NCI-H524 treated with DMSO at 0.1 percent for 48 hours (cell line): ENCODE results near the gene WBP1L.
"Not testable (repeated sequence)": the region's sequence is repeated elsewhere in the genome, so short reads cannot be mapped to it uniquely, and the experiment has no call there.

Source experiments
- DNase-seq: peaks from one replicate; lab custom pipeline; 2025; lab: John Stamatoyannopoulos, UW

WBP1L gene

GRCh38 chr10:102758933-102759262 lies 15.2 kb downstream of the WBP1L start:
- DNase-seq = not testable (repeated sequence)

GRCh38 chr10:102759497-102760210 lies 15.9 kb downstream of the WBP1L start:
- no peak for DNase-seq

GRCh38 chr10:102761981-102762380 lies 18.2 kb downstream of the WBP1L start:
- DNase-seq = no peak

- DNase-seq = no peak
Measured at GRCh38 chr10:102762401-102763015, 18.8 kb downstream of the WBP1L start.

GRCh38 chr10:102763037-102763607 lies 19.4 kb downstream of the WBP1L start:
- DNase-seq = no peak

GRCh38 chr10:102764470-102765161 lies 20.9 kb downstream of the WBP1L start:
- no peak for DNase-seq

GRCh38 chr10:102765336-102765735 lies 21.6 kb downstream of the WBP1L start:
- no peak for DNase-seq

GRCh38 chr10:102767428-102768160 lies 23.8 kb downstream of the WBP1L start:
- no peak for DNase-seq

- DNase-seq = no peak
Measured at GRCh38 chr10:102769375-102770107, 25.8 kb downstream of the WBP1L start.

GRCh38 chr10:102770108-102770482 lies 26.3 kb downstream of the WBP1L start:
- no peak for DNase-seq

GRCh38 chr10:102770792-102771191 lies 27.0 kb downstream of the WBP1L start:
- DNase-seq = no peak

GRCh38 chr10:102773320-102773719 lies 29.6 kb downstream of the WBP1L start:
- DNase-seq = no peak

- DNase-seq = no peak
Measured at GRCh38 chr10:102773986-102774385, 30.2 kb downstream of the WBP1L start.

- DNase-seq = no peak
Measured at GRCh38 chr10:102775201-102775934, 31.6 kb downstream of the WBP1L start.

GRCh38 chr10:102775935-102776669 lies 32.4 kb downstream of the WBP1L start:
- DNase-seq = no peak

- DNase-seq = peak; percentile 30
Measured at GRCh38 chr10:102776779-102777456, 33.2 kb downstream of the WBP1L start.

GRCh38 chr10:102777711-102778453 lies 34.1 kb downstream of the WBP1L start:
- DNase-seq = no peak

- no peak for DNase-seq
Measured at GRCh38 chr10:102778781-102779180, 35.0 kb downstream of the WBP1L start.
